Stimulated activated CD8-positive, alpha-beta memory T cell treated with anti-CD3 and anti-CD28 coated beads, Interleukin-2, amount 100 ng/mL, for 48 hours (primary cell): Measurements from ENCODE around the gene MYDGF.

ENCODE experiments used
- DNase-seq, 2 donors: peaks; one replicate each; pipeline ENCODE4 v3.0.0-alpha.2; 2020; ENCODE audit warnings: low read depth in 2 of 2

Gene MYDGF

DNA sequence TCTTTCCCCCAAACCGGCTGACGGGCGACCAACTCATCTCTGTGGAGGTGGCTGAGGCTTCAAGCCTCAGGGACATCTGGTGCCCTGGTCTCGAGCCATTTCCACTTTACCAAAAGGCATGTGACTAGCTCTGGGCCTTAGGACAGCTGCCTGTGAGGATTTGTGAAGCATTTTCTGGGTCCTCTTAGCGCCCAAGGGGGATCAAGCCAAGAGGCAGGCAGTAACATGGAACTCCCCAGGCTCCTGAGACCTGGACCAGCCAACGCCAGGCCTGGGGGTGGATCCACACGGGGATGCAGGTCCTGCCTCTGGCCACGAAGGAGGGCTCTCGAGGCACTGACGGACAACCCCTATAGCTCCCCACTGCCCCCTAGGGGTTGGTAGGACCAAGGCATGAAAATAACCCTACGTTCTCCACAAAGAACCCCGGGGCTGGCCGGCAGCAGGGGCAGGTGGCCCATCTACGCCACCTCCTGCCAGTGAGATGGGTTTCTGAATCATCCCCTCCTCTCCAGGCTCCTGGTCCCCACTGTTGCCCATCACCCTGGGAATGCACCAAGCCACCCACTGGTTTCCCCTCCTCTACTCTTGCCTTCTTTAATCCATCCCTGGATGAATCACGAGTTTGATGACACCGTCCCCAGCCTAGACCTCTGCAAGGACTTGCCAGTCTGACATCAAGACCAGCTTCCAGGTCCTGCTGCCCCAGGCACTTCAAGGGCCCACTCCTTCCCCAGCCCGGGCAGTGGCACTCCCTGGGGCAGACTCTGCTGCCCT lies 7.0 kb upstream of the MYDGF start:
- peak in 1 of 2 donors; percentile 8 for DNase-seq

DNA sequence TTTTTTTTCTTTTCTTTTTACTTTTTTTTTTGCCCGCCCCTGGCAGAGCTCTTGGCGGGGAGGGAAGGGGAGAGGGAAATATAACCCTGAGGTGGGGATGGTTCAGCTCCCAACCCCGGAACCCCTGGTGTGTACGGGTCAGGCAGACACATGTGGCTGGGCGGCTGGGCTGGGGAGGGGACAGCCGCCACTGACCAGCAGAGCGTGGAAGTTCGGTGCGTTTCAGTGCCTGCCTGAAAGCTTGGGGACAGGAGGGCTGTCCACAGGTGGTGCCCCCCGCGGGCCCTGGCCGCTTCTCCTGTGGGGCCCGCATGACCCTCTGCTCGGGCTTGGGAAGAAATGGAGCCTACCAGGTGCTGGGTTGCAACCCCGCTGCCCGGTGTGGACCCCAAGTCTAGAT lies 5.2 kb upstream of the MYDGF start:
- DNase-seq, result no peak

DNA sequence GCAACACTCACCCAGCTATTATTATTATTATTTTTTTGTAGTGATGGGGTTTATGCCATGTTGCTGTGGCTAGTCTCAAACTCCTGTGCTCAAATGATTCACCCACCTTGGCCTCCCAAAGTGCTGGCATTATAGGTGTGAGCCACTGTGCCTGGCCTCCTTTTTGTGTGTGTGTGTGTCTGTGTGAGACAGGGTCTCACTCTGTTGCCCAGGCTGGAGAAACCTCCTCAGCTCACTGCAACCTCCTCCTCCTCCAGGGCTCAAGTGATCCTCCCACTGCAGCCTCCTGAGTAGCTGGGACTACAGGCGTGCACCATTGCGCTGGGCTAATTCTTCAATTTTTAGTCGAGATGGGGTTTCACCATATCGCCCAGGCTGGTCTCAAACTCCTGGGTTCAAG lies 3.6 kb upstream of the MYDGF start:
- no peak for DNase-seq

DNA sequence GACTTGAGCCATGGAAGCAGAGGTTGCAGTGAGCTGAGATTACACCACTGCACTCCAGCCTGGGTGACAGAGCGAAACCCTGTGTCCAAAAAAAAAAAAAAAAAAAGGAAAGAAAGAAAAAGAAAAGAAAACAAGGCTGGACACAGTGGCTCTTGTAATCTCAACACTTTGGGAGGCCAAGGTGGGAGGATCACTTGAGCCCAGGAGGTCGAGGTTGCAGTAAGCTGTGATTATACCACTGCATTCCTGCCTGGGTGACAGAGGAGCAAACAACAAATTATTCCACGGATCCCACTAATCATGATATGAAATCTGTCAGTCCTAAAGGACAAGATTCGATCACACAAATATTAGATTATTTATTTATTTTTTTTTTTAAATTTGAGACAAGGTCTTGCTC lies 3.1 kb upstream of the MYDGF start:
- no peak for DNase-seq

DNA sequence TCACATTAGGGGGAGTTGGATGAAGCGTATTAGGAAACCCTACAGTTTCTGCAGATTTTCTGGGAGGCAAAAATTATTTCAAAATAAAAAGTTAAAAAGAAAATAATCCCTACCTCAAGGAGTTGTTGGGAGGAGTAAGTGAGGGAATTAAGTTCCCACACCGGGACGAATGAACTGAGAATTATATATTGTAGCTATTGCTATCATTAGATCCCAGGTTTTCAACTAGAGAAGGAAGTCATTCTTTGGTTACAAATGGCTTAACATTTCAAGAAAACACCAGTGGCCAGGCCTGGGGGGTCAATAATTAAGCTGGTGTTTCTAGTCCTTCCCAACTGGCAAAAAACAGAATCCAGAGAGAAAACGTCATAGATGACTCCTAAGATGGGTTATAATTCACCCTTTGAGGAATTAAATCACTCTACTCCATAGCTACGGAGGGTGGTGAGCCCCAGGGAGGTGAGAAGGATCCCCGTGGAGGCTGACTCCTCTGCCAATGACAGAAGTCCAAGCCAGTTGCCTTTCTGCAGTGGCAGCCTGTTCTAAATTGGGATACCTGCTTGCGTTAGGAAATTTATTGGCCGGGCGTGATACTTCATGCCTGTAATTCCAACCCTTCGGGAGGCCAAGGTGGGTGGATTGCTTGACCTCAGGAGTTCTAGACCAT lies 1.2 kb upstream of the MYDGF start:
- no peak for DNase-seq

DNA sequence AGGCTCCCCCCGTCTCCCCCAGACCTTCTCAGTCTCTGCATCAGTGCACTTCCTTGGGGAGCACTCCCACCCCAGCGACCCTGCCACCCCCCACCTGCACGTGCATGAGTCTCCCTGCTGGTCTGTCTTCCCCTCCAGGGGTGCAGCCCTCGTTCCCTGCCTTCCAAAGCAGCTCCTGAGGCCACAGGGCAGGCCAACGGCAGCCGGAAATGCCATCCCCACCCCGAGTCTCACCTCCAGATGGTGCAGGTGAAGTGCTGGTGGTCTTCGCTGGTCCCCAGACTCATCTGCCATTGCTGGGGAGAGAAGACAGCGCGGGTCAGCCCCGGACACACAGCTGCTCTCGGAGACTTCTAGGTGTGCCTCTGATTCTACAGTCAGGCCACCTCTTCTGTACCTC lies 5.5 kb downstream of the MYDGF start:
- no peak for DNase-seq

DNA sequence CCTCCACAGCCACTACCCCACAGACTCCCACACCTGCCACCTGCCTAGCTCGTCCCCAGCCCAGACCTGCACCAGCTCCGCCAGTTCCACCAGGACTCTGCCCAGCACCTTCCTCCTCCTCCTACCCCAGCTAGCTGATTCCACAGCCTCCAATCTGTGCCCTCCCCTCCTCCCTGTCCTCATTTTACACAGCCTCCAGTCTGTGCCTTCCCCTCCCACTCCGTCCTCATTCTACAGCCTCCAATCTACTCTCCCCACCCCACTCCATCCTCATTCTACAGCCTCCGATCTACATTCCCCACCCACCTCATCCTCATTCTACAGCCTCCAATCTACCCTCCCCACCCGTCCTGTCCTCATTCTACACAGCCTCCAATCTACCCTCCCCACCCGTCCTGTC lies 7.3 kb downstream of the MYDGF start:
- DNase-seq, result no peak

DNA sequence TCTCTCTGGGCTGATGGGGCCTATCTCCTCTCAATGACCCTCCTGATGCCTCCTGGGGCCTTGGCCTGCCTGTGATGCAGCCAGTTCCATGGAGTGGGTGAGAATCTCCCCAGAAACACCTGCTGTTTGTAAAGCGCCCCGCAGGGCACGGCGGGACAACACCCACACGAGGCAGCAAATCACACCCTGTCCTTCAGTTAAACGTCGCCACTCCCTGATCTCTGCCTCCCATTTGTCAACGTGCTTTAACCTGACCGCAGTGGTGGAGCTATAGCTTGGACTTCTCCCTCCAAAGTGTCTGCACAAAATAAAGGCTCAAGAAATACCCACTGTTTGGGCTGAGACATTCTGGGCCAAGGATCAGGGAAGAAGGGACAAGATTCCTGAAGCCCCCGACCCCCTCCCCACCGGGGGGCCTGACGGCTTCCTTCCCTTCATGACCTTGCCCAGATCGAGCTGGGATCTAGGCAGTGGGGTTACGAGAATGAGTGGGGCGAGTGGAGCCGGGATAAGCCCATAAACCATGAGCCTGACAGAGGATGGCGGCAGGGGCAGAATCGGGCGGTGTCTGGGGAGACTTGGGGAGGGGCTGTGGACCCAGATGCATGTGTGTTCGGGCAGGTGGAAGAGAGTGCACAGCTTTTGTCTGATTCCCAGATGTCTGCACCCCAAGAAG lies 8.0 kb downstream of the MYDGF start:
- DNase-seq, result no peak

DNA sequence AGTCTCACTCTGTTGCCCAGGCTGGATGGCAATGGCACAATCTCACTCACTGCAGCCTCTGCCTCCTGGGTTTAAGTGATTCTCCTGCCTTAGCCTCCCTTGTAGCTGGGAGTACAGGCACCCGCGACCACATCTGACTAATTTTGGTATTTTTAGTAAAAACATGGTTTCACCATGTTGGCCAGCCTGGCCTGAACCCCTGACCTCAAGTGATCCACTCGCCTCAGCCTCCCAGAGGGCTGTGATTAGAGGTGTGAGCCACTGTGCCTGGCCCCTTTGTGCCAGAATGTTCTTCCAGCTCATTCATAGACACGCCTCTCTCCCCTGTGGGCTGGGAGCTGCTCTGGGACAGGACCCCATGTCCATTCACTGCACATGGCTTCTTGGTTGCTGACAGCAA lies 9.1 kb downstream of the MYDGF start:
- DNase-seq, result no peak

DNA sequence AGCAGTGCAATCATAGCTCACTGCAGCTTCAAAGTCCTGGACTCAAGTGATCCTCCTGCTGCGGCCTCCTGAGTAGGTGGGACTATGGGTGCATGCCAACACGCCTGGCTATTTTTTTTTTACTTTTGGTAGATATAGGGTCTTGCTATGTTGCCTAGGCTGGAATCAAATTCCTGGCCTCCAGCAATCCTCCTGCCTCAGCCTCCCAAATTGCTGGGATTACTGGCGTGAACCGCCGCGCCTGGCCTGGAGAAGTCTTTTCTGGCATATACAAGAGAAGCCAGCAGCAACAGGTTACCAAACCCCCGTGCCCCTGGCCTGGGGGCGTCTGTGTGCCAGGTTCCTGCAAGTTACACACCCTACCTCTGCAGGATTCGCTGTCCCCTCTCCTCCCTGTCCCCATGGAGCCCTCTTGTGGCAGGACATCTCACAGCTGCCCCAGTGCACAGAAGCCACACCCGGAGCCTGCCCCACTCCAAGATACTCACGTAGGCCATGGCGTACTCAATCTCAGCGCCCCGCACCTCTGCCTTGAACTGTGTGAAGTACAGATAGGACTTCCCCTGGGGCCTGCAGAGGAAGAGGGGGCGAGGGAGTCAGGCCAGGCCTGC lies 9.9 kb downstream of the MYDGF start:
- no peak for DNase-seq

DNA sequence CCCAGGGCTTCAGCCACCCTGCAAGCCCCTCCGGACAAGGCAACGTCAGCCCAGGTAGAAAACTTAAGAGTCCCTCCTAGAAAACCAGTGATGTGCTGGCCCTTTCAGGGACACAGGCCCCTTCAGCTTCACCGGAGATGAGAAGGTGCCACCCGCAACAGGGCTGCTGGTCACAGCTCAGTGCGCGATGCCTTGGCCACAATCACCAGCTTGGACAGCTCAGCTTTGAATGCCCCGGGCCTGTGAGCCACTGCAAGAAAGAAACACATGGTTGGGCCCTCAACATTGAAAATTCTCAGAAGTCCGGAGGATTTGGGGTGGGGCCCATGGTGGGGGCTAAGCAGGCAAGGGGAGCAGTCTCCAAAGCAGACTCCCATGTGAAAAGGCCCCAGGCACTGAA lies 12.3 kb downstream of the MYDGF start:
- DNase-seq, result no peak

DNA sequence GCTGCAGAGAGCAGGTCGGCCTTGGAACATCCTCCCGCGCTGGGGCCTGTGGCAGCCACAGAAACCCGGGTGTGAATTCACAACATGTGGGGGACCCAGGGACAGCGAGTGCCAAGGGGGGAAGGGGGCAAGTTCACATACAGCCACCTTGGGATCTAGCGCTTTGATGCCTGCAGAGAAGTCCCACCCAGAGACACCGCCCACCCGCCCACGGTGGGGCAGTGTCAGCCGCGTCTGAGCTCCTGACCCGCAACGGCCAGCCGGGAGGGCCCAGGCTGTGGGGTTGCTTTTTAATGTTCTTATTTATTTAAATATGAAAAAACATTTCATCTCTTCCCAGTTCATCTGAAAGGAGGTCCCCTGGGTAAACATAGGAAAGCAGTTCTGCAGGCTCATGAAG lies 12.9 kb downstream of the MYDGF start:
- DNase-seq, result no peak

DNA sequence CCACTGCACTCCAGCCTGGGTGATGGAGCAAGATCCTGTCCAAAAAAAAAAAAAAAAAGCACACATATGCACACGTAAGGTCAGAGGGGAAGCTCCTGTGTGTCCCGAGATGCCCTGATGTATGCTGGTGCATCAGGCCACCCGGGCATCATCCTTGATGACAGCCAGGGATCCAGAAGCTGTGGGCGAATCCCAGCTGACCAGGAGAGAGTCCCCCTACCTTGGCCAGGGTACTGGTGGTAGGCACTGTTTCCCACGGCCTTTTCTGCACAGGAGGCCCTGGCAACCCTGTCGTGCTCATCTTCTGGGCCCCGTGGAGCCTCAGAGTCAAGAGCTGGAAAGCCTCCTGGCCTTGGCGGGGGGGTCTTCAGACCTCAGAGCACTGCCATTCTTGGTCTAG lies 14.0 kb downstream of the MYDGF start:
- no peak for DNase-seq

DNA sequence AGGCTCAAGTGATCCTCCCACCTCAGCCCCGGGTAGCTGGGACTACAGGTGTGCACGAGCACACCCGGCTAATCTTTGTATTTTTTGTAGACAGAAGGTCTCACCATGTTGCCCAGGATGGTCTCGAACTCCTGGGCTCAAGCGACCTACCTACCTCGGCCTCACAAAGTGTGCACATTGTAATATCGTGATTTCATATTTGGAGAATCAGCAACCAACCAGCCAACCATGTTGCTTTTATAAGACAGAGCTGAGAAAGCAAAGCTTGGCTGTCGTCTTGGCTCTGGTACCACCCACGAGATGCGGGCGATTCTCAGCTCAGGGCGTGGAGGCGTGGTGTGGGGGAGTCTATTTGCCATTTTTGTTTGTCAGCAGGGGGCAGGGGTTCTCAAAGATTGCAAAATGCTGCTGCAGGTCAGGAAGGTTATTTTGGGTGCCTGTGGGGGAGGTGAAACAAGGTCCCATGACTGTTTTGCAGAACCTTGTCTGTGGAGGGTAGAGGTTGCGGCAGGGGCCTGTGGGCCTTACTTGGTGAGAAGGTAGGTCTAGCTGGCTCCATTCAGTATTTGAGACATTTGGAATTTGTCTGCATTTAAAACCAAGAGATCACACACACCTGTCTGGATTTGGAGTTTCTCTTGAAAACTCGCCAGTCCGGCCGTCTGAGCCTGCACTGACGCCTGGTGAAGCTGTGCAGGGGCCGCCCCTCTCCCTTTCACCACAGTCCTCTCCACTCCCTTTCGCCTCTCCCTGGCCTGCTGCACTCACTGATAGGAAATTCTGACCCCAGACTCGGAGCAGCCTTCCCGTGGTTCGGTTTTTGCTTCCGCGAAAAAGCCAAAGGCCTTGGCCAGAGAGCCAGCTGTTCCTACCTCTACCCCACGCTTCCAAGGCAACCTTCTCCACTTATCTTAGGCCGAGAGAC lies 15.4 kb downstream of the MYDGF start:
- no peak for DNase-seq

DNA sequence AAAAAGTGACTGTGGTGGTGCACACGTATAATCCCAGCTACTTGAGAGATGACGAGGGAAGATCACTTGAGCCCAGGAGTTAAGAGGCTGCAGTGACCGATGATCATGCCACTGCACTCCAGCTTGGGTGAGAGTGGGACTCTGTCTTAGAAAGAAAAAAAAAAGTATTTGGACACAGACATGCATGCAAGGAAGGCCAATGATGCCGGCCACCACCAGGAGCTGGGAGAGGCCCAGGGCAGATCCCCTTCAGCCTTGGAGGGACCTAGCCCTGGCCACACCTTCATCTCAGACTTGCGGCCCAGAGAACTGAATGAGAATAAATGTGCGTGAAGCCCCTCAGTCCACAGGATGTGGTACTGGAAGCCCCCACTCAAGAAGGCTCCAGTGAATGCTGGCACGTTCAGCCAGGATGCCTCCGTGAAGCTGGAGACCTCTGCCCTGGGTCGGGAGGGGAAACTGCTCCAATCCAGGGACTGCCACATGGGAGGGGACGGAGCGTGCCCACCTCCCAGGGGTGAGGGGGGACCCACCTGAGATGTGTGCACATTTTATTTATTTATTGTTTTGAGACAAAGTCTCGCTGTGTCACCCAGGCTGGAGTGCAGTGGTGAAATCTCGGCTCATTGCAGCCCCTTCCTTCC lies 16.2 kb downstream of the MYDGF start:
- DNase-seq, result no peak

DNA sequence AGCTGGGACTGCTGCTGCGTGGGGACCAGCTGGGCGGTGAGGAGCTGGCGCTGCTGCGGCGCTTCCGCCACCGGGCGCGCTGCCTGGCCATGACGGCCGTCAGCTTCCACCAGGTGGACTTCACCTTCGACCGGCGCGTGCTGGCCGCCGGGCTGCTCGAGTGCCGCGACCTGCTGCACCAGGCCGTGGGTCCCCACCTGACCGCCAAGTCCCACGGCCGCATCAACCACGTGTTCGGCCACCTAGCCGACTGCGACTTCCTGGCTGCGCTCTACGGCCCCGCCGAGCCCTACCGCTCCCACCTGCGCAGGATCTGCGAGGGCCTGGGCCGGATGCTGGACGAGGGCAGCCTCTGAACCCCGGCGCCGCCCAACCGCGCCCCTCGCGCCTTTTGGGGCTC lies 18.1 kb downstream of the MYDGF start:
- no peak for DNase-seq

DNA sequence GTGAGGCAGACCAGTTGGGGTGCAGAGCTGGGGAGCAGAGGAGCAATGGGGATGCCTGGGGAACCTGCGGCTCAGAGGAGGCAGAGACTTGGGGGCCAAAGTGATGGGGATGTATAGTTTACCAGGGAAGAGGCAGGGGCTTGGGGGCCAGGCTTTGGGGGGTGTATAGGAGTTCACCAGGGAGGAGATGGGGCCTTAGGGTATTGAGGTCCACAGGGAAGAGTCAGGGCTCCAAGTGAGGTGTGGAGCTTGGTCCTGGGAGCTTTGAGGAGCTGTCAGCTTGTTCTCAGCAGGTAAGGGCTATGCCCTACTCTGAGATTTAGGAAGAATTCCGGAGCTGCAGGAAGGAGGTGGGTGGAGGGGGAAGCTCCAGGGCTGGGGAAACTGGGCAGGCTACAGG lies 20.0 kb downstream of the MYDGF start:
- no peak for DNase-seq

DNA sequence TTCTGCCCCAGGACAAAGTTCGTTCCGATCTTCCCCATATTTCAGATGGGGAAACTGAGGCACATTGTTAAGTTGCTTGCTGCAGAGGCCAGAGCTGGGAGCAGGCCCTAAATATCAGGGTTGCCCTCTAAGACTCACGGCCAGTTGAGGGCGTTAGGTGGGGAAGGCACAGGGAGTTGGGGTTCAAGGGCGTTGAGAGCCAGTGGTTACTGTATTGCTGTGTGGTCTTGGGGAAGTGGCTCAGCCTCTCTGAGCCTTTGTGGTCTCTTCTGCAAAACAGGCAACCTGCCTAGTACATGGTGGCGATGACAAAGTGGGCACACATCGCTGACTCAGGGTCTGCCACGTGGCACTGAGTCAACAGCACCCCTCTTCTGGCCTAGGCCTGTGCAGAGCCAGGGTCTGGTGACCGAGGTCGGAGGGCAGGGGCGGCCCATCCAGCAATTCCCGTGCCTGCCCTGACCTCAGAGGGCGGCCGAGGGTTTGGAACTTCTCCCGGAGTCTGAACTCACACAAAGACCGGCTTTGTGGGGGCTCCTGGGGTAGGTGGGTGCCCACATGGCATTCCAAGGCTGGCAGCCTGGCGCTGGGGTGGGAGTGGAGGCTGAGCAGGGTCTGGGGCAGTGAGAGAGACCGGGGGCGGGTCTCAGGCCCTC lies 20.6 kb downstream of the MYDGF start:
- DNase-seq, result no peak

DNA sequence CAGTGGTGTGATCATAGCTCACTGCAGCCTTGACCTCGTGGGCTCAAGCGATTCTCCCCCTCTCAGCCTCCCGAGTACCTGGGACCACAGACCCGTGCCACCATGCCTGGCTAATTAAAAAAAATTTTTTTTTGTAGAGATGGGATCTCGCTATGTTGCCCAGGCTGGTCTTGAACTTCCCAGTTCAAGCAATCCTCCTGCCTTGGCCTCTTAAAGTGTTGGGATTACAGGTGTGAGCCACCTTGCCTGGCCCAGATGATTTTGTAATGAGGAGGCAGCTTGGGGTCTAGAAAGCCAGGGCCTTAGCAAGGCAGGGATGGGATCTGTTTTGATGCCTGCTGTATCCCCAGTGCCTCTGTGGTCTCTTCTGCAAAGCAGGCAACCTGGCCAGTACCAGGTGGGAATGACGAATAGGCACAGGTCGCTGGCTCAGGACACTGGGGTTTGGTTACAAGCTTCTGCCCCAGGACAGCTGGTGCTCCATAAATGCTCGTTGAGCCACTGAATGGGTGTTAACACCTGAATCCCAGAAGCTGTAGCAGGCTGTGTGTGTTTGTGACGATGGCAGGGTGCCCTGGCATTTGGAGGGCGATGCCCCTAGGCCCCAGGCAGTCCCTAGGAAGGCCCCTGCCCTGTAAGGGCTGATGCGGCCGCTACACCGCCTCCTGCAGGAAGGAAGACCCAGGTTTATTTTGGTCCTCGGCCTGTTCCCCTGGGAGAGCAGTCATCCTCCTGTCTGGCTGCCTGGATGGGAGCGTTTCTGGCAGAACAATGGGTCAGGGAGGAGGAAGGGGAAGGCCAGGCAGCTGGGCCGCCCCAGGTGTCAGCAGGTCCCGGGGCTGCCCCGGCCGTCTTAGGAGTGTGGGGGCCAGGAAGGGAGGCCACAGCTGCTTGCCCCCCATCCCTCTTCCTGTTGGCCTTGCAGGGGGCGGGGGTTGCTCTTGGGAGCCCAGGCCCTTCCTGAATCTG lies 22.2 kb downstream of the MYDGF start:
- DNase-seq, result no peak
